Panc1 (cell line): ENCODE measurements around the gene AQP1. TPM values are rescaled to one million over a fixed set of nuclear protein-coding genes. Genes with fewer than 3 reads are reported as not detected.

ENCODE experiments used
- ATAC-seq: fragments of 200-7000 bp; cut with Tn5 transposase; 2 replicates; pipeline ENCODE4 v1.9.1; 2020; ENCODE audit warnings: mild to moderate bottlenecking, moderate library complexity
- BruUV-seq: library from RNA; stranded (reverse); fragments of 400-500 nt; replicated peaks from 2 replicates; lab custom pipeline; 2021; lab: Mats Ljungman, UMichigan
- CTCF ChIA-PET: fragments of 300-600 bp; sonication (Branson Sonifier 250); formaldehyde crosslinking; loops from one replicate; lab custom pipeline; 2022; ENCODE audit warnings: antibody characterized with exemption; lab: Charles Lee
- POLR2A ChIA-PET: fragments of 300-600 bp; sonication (Branson Sonifier 250); formaldehyde crosslinking; loops from one replicate; lab custom pipeline; 2022; ENCODE audit warnings: antibody characterized with exemption; lab: Charles Lee
- DNase-seq: peaks from one replicate; pipeline ENCODE4 v3.0.0-alpha.2; 2010; ENCODE audit warnings: low read depth, low spot score
- H3K27ac ChIP-seq: 2 replicates; pipeline ENCODE4 v1.5.1; 2011; ENCODE audit warnings: mild to moderate bottlenecking, low read length, inconsistent platforms
- H3K27me3 ChIP-seq: fragments of 200-500 bp; sonication (Bioruptor generic); 2 replicates; pipeline ENCODE4 v1.6.0; 2014; ENCODE audit warnings: low read length, inconsistent platforms; ENCODE audit not compliant: control insufficient read depth, insufficient read depth
- H3K36me3 ChIP-seq: fragments of 200-500 bp; sonication (Bioruptor generic); 2 replicates; pipeline ENCODE4 v1.5.1; 2014; ENCODE audit warnings: inconsistent platforms, mild to moderate bottlenecking, low read length, moderate library complexity; ENCODE audit not compliant: control insufficient read depth, insufficient read depth
- H3K4me1 ChIP-seq: 2 replicates; pipeline ENCODE4 v1.5.1; 2011; ENCODE audit warnings: inconsistent platforms, mild to moderate bottlenecking, low read length, moderate library complexity; ENCODE audit not compliant: control insufficient read depth, insufficient read depth
- H3K4me3 ChIP-seq, 2 experiments: 2 replicates each; pipeline ENCODE4 v1.5.1; 2011 to 2012; ENCODE audit warnings: low read depth in 2 of 2, low read length in 2 of 2, mild to moderate bottlenecking in 2 of 2, inconsistent platforms in 1 of 2, moderate library complexity in 1 of 2
- H3K9me3 ChIP-seq: fragments of 200-500 bp; sonication (Bioruptor generic); 2 replicates; pipeline ENCODE4 v1.5.1; 2014; ENCODE audit warnings: low read depth, mild to moderate bottlenecking, inconsistent platforms, low read length, moderate library complexity; ENCODE audit not compliant: control insufficient read depth, insufficient read depth
- POLR2AphosphoS5 ChIP-seq: IDR thresholded peaks from 2 replicates; pipeline ENCODE4 v1.6.1; 2012; ENCODE audit warnings: mild to moderate bottlenecking, low read depth, low read length, moderate library complexity
- SIN3A ChIP-seq: IDR thresholded peaks from 2 replicates; pipeline ENCODE4 v1.6.1; 2012; ENCODE audit warnings: low read depth, mild to moderate bottlenecking, low read length, moderate library complexity, borderline replicate concordance; ENCODE audit not compliant: insufficient read depth
- TCF7L2 ChIP-seq: IDR thresholded peaks from 2 replicates; pipeline ENCODE4 v1.6.1; 2011; ENCODE audit warnings: mild to moderate bottlenecking, low read depth, low read length, inconsistent platforms
- in situ Hi-C: cut with HindIII; loops from 2 replicates; pipeline ENCODE4 v1.10.0; 2016; ENCODE audit warnings: low sequenced_read_pairs, low pct_unique_long_range_greater_than_20kb
- intact Hi-C: fragments of 100-400 bp; cut with micrococcal nuclease; formaldehyde crosslinking; loops from one replicate; pipeline ENCODE4 v1.10.0; 2022; ENCODE audit not compliant: unreplicated experiment
- total RNA-seq: library from RNA; stranded (reverse); gene quantifications from one replicate; pipeline ENCODE4 v1.2.1, GENCODE V29; 2021; ENCODE audit not compliant: unreplicated experiment
- TF ChIP-seq, protein P1 (sequence below), 2 experiments: IDR thresholded peaks; 2 replicates each; pipeline ENCODE4 v1.6.1; 2011 to 2012; ENCODE audit warnings: low read depth in 2 of 2, control low read depth in 1 of 2, low read length in 1 of 2, mild to moderate bottlenecking in 1 of 2, moderate library complexity in 1 of 2; ENCODE audit not compliant: insufficient read depth in 1 of 2
- TF ChIP-seq, protein P2 (sequence below): fragments of 450-650 bp; IDR thresholded peaks from 2 replicates; pipeline ENCODE4 v1.5.1; 2017; ENCODE audit warnings: mild to moderate bottlenecking

AQP1 gene
- total RNA-seq, 1 experiment from 2014 or later: 0.57 TPM

DNA sequence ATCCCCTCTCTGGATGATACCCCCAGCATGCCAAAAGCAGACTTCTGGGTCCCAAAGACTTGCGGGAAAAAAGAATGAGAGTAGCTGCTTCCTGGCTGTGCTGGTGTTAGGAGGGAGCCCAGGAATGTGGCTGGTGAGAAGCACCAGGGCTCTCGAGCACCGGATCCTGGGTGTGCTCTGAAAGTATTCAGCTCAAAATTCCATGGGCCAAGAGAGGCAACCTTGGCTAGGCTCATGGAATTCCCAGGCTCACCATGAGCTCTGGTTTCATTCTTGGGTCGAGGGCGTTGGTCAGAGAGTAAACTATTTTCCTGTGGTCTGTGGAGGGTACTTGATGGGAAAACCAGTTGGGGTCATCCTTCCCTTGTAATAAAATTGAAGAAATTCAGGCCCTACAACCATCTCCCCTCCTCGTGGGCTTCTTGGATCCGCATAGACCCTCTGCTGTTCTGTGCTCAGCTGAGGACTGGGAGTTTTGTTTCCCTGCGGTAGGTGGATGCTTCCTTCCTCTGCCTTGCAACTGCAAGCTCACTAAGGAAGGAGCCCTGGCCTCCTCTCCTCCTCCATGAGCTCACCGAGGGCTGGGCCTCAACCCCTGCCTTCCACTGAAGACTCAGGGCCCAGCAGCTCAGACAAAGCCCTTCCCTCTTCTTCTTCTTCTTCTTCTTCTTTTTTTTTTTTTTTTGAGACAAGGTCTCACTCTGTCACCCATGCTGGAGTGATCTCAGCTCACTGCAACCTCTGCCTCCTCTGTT is 34.5 kb upstream of the AQP1 start:
- POLR2A ChIA-PET: interaction anchor here (0.7 kb wide), 1 partner anchor 1289 kb away, joined by 7 read pairs; no protein-coding TSS in a partner anchor
- Histone ChIP-seq H3K36me3 (no peaks in the 10 kb centered on the region), H3K4me1 (no peaks in the 10 kb centered on the region), H3K4me3 (no peak overlapping the region), H3K9me3 (no peaks in the 10 kb centered on the region), H3K27me3 (no peaks in the 10 kb centered on the region), H3K27ac (no peak overlapping the region)
- TF ChIP-seq, protein P1, sequence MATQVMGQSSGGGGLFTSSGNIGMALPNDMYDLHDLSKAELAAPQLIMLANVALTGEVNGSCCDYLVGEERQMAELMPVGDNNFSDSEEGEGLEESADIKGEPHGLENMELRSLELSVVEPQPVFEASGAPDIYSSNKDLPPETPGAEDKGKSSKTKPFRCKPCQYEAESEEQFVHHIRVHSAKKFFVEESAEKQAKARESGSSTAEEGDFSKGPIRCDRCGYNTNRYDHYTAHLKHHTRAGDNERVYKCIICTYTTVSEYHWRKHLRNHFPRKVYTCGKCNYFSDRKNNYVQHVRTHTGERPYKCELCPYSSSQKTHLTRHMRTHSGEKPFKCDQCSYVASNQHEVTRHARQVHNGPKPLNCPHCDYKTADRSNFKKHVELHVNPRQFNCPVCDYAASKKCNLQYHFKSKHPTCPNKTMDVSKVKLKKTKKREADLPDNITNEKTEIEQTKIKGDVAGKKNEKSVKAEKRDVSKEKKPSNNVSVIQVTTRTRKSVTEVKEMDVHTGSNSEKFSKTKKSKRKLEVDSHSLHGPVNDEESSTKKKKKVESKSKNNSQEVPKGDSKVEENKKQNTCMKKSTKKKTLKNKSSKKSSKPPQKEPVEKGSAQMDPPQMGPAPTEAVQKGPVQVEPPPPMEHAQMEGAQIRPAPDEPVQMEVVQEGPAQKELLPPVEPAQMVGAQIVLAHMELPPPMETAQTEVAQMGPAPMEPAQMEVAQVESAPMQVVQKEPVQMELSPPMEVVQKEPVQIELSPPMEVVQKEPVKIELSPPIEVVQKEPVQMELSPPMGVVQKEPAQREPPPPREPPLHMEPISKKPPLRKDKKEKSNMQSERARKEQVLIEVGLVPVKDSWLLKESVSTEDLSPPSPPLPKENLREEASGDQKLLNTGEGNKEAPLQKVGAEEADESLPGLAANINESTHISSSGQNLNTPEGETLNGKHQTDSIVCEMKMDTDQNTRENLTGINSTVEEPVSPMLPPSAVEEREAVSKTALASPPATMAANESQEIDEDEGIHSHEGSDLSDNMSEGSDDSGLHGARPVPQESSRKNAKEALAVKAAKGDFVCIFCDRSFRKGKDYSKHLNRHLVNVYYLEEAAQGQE (IDR thresholded peaks at IDR 0.05; ENCODE audit: insufficient read depth in 1 of 2, low read depth in 2 of 2, low read length in 1 of 2): no peak
- CTCF ChIA-PET: no interaction called here
- intact Hi-C loops (no loop called here), in situ Hi-C loops (no loop called here)
- DNase-seq (no peak), ATAC-seq (no peak)
- BruUV-seq: no TSS peak

DNA sequence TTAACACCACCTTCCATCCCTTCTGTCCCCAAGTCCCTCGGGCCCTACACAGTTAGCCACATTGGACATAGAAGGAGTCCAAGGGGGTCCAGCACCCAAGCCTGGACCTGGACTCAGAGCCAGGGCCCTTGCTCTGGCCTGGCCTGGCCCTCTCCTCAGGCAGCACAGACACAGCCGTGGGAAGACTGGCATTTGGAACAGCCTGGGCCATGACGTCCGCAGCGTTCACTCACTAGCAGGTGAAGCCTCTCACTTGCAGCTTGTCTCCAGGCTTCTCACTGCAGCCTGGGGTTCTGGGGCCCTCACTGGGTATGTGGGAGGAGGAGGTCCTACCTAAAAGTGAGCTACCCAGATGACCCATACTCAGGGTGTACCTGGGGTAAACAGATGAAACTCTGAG is 33.7 kb upstream of the AQP1 start:
- ChIA-PET POLR2A (no interaction called here), CTCF (no interaction called here)
- H3K9me3 ChIP-seq: no peaks in the 10 kb centered on the region
- H3K27ac ChIP-seq: no peak overlapping the region
- DNase-seq (no peak), ATAC-seq (no peak)
- TF ChIP-seq POLR2AphosphoS5 (no peak), TCF7L2 (no peak), SIN3A (no peak)
- TF ChIP-seq, protein P2, sequence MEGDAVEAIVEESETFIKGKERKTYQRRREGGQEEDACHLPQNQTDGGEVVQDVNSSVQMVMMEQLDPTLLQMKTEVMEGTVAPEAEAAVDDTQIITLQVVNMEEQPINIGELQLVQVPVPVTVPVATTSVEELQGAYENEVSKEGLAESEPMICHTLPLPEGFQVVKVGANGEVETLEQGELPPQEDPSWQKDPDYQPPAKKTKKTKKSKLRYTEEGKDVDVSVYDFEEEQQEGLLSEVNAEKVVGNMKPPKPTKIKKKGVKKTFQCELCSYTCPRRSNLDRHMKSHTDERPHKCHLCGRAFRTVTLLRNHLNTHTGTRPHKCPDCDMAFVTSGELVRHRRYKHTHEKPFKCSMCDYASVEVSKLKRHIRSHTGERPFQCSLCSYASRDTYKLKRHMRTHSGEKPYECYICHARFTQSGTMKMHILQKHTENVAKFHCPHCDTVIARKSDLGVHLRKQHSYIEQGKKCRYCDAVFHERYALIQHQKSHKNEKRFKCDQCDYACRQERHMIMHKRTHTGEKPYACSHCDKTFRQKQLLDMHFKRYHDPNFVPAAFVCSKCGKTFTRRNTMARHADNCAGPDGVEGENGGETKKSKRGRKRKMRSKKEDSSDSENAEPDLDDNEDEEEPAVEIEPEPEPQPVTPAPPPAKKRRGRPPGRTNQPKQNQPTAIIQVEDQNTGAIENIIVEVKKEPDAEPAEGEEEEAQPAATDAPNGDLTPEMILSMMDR: no peak
- TF ChIP-seq, protein P1 (IDR thresholded peaks at IDR 0.05; ENCODE audit: insufficient read depth in 1 of 2, low read depth in 2 of 2, low read length in 1 of 2): no peak
- intact Hi-C loops: no loop called here
- no peak overlapping the region for H3K4me3 ChIP-seq
- in situ Hi-C loops: no loop called here
- no peaks in the 10 kb centered on the region for H3K4me1 ChIP-seq
- H3K27me3 ChIP-seq: no peaks in the 10 kb centered on the region
- H3K36me3 ChIP-seq: no peaks in the 10 kb centered on the region
- no TSS peak for BruUV-seq
